Measurements from ENCODE around the gene GZMM.
A peak's percentile ranks its signal among the peaks of the same experiment; 100 is the strongest.
"Not testable (repeated sequence)": the region's sequence is repeated elsewhere in the genome, so short reads cannot be mapped to it uniquely, and the experiment has no call there.

Gene GZMM

DNA sequence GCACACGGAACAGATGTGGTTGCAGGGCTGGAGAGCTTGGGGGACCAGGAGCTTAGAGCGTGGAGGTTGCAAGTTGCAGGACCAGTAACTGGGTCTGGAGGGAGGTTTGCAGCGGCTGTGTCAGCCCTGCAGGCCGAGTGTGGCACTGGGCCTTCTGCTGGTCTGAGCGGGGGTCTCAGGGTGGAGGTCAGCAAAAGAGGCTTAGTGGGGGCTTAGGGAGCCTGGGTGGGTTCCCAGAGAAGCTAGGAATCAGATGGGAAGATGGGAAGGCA lies 40.1 kb downstream of the GZMM start:
- no peak for DNase-seq

DNA sequence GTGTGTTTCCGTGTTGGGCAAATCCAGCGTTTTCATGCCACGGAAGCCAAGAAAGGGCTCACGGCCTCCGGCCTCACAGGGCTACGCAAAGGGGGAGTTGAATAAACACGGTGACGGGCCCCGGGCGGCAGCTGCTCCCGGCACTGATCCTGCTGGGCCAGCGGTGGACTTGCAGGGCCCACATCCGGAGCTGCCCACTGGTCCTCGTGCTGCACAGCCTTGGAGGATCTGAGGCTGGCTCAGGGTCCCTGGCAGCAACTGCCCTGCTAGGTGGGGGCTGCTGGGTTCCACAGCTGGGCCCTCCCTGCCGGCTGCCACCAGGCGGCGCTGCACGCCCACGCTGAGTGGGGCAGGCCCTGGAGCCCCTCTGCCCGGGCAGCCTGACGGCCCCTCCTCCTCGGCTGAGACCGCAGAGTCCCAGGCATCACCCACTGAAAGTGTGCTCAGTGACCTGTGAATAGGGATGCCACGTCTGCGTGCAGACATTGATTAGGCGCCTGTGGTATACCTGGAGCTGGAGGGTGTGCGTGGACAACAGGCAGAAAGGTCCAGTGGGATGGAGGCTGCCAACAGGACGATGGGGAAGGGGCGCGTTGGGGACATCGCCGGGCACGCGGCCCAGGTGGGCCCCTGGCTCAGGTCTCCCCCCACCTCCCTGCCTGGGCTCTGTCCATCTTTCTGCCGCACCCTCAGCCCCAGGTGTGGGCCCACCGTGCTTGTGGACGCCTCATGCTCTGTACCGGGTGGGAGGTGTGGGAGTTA lies 40.6 kb downstream of the GZMM start:
- DNase-seq = no peak

DNA sequence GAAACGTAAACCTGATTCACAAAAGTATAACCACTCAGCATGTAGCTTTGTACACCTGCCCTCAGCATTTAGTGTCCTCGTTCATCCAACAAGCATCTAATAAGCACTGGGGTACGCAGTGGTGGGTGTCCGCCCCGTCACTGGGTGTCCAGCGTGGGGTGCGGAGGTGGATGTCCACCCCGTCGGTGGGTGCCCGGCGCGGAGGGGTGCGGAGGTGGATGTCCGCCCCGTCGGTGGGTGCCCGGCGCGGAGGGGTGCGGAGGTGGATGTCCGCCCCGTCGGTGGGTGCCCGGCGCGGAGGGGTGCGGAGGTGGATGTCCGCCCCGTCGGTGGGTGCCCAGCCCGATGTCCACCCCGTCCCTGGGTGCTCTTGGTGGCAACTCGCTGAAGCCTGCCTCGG lies 41.3 kb downstream of the GZMM start:
- DNase-seq = not testable (repeated sequence)

DNA sequence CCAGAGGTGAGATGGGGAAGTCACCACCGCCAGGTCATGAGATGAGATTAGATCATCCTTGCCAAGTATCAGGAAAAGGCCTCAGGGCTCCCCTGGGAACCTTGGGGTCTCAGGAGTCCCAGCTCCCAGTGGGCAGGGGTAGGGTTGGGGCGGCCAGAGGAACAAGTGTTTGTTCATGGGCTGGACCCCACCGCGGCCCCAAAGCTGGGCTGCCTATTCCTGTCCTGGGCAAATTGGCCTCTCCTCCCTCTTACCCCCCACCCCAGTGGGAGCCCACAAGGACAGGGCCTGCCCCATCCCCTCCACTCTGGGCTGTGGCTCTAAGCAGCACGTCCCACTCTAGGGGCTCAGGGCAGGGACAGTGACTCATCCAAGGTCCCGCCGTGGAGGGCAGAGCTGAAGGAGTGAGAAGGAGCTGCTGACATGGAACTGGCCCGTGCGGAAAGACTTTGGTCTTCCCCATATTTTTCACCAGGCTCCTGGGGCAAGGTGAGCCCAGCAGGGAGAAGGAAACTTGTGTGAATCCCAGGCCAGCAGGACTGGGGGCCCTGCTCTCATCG lies 41.8 kb downstream of the GZMM start:
- DNase-seq = no peak

DNA sequence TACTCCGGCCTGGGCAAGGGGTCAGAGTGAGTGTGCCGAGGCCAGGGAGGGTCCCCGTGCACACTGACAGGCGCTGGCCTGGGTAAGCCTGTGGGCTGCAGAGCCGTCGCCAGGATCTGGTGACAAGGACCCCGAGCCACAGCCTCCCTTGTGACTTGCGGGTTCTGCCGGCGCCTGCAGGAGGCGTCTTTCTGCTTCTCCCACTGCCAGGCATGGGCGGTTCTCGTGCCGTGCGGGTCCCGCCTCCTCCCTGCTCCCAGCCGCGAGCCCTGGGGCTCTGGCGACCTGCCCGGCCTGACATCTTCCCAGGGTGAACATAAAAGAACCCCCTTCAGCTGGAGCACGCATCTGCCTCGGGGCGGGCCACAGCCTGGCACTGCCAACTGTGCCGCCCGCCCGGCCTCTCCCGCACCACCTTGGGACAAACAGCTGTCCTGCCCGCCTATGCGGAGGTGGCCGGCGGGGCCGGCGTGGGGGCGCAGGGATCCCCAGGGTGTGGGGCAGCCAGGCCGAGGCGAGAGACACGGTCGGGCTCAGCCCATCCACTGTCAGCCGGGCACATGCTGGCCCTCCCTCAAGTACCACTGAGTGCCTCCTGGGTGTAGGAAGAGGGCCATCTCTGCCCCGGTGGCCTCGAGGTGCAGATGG lies 44.4 kb downstream of the GZMM start:
- peak; percentile 69 for DNase-seq

DNA sequence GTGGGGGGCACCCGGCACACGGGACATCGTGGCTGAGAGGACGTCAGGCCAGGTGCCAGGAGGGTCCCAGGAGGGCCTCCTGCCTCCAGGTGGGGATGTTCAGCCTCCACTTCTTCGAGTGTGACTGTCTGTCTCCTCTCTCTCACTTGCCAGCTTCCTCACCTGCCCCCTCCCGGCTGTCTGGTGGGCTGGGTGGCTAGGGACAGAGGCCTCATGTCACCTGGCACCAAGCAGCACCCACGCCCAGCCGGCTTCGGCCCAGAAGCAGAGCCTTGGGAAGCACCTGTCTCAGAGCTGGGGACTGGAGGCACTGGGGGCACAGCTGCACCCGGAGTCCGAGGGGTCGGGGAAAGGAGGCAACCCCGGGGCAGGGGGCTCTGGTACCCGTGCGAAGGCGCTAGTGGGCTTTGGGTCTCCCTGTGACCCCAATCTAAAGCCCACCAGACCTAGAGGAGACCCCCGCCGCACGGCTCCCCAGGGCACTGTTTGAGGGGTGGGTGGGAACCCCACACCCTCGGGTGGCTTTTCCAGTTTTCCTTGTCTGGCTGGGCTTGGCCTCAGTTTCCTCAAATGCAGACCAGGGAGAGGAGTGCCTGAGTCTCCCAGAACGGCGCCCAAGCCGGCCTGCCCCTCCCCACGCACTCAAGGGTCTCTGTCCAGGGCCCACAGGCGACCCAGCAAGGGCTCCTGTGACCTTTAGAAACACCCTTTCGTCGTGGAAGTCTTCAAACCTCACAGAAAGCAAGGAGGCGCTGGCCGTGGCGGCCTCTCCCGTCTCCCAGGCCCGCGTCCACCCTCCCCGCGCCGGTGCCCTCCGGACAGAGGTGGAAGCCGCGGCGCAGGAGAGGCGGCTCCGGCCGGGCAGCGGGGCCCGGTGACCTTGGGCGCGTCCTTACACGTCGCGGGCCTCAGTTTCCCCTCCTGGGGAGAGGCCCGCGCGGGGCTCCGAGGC lies 45.2 kb downstream of the GZMM start:
- DNase-seq = no peak

DNA sequence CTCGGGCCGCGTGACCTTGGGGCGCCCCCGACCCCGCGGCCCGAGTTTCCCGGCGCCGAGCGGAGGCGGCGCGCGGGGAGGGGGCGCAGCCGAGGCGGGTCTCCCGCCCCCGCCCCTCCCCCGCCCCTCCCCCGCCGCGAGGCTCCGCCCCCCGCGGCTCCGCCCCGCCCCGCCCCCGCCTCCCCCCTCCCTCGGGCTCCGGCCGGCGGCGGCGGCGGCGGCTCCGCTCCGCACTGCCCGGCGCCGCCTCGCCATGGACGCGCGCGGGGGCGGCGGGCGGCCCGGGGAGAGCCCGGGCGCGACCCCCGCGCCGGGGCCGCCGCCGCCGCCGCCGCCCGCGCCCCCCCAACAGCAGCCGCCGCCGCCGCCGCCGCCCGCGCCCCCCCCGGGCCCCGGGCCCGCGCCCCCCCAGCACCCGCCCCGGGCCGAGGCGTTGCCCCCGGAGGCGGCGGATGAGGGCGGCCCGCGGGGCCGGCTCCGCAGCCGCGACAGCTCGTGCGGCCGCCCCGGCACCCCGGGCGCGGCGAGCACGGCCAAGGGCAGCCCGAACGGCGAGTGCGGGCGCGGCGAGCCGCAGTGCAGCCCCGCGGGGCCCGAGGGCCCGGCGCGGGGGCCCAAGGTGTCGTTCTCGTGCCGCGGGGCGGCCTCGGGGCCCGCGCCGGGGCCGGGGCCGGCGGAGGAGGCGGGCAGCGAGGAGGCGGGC lies 46.0 kb downstream of the GZMM start, which contains the start of gene HCN2:
HCN2 (plus strand) TSS at position 189 of the 703 bp plus-strand sequence; CDS start at position 254, 65 bp downstream.
- no peak for DNase-seq

DNA sequence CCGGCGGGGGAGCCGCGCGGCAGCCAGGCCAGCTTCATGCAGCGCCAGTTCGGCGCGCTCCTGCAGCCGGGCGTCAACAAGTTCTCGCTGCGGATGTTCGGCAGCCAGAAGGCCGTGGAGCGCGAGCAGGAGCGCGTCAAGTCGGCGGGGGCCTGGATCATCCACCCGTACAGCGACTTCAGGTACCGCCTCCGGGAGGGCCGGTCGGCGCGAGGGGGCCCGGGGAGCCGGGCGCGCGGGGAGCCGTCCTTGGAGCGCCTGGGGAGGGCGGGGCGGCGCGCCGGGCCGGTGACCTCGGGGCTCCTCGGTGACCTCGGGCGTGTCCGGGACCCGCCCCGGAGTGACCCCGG lies 46.5 kb downstream of the GZMM start:
- DNase-seq = no peak

DNA sequence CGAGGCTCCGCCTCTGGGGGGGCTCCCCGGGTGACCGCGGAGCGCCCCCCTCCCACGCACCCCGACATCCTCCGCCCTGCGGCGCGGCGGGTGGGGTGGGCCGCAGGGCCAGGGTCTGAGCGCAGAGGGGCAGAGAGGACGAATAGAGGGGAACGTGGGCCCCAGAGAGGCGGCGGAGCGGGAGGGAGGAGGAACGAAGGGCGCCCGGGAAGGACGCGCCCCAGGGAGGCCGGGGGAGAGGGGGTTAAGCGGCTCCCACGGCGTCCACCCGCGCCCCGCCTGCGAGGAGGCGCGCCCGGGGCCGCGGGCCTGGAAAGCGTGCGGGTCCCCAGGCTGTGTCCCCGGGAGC lies 46.9 kb downstream of the GZMM start:
- no peak for DNase-seq

DNA sequence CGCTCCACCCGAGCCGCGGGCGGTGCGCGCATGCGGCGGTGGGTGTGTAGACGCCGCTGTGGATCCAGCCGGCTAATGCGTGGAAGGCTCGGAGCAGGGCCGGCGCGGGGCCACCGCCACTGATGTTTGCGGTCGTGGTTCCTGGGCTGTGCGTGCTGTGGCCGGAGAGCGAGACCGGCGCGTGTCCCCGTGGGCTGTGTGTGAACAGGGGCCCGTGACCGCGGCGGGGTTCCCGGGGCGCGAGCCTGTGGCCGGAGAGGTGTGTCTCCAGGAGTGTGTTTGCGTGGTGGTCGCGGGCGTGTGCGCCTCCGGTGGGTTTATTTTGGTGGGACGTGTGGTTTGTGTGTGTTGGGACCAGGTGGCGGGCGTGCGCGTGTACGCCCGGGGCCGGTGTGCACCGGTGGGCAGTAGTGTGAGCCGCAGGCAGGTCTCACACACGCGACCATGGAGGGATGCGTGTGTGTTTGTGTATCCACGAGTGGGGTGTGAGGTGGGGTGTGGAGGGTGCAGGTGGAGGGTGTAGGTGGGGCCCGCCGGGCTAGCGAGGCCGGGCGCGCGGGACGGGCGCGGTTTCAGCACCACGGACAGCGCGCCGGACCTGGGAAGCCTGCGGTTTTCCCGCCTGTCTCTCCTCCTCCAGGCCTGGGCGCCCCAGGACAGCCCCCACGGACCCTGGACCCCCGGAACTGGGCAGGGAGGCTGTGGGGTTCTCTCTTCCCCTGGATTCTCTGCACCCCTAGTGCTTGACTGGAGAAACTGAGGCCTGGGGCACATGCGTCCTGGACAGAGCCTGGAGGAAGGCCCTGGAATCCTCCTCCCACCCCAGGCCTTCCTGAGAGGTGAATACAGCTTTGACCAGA lies 47.5 kb downstream of the GZMM start:
- DNase-seq = no peak

DNA sequence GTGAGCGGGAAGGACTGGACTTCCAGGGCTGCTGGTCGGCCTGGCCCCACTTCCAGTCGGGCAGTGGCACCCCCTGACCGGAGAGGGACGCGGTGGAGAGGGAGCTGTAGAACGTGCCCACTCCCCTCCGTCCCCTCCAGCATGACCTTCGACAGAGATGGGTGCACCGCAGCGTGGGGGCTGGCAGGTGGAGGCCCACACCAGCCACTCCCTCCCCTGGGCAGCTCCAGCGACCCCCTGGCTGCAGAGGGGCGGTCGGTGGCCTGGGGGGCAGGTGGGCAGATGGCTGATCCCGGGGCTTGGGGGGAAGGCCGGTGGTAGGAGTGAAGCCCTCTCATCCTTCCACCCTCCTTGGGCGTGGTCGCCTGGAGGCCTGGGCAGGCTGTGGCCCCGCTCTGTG lies 48.2 kb downstream of the GZMM start:
- DNase-seq = no peak

DNA sequence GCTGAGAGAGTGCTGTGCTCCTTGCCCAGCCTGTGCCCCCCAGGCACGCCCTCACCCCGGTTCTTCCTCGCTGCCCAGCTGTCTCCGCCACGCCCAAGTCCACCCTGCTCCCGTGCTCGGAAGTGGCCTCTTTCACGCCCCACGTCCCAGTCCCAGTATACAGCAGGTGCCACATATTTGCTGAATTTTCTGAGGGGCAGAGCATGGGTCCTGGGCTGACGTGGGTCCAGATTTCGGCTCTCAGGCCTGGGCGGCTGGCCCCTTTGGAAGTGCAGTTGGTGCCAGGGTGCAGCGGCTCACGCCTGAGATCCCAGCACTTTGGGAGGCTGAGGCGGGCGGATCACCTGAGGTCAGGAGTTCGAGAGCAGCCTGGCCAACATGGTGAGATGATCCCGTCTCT lies 49.2 kb downstream of the GZMM start:
- DNase-seq = no peak

DNA sequence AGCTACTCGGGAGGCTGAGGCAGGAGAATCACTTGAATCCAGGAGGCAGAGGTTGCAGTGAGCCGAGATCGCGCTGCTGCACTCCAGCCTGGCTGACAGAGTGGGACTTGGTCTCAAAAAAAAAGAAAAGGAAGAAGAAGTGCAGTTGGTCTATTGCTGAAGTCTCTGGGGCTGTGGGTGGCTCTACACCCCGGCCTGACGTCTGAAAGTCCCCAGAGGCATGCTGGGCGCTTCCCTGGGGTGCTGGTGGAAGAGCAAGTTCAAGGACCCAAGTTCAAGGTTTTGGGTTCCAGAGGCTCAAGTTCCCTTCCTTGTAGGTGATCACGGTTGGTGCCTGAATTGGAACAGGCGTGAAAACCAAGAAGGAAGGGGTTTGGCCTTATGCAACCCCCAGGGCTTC lies 49.7 kb downstream of the GZMM start:
- DNase-seq = no peak

DNA sequence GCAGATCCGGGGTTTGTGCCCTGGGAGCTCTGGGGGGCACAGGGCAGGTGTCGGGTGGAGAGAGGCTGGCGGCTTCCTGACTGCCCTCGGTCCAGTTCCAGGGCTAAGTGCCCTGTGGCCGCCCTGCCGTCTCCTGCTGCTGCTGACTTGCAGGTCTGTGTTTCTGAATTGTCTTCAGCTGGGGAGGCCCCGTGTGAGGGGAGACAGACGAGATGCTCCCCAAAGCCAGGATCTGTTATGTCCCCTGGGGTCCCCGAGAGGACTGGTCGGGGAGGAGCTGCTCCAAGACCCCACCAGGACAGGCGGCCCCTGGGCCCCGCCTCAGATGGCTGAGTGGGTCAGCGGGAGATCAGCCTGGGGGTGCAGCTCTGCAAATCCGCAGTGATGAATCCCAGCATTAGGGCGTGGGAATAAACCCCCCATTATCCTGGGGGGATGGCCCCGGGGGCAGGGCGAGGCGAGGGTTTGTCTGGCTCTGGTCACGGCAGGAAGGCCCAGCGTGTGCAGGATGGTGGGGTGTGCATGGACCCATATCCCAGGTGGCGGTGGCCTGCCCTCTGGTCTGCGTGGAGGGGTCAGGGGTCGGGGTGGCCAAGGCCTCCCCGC lies 50.5 kb downstream of the GZMM start:
- no peak for DNase-seq

DNA sequence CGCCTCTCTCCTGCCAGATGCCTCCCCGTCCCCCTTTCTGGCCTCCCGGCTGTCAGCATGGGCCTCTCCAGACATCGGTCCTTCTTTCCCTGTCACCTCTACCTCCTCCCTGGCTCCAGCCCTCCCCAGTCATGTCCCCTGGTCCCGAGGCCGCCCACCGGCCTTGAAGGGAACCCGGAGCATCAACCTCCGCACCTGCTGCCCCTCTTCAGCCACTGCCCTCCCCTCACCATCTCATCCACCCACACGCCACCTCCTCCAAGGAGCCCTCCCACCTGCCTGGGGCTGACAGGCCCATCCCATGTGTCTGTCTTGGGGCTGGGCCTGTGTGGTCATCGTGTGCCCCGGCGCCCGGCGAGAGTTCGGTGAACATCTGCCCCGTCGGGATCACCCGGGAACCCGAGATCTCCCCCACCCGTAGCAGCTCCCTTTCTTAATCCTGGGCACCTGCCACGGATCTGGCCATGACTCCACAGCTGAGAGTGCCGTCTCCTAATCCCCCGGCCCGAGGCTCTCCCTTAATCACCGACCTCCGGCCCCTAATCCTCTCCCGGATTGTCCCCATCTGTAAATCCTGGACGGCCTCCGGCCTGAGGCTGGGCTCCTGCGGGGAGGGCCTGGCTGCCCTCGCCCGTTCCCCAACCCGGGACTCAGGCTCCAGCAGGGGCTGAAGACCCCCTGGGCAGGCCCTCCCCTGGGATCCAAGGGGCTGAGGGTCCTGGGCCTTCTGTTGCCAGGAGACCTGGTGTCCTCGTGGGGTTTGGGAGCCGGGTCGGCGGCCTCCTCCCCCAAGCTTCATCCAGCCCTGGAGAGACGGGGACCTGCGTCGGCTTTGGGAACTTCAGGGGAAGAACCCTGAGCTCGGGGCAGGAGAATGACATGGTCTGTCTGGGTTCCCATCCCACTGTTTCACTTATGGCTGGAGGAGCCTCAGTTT lies 51.7 kb downstream of the GZMM start:
- DNase-seq = no peak

DNA sequence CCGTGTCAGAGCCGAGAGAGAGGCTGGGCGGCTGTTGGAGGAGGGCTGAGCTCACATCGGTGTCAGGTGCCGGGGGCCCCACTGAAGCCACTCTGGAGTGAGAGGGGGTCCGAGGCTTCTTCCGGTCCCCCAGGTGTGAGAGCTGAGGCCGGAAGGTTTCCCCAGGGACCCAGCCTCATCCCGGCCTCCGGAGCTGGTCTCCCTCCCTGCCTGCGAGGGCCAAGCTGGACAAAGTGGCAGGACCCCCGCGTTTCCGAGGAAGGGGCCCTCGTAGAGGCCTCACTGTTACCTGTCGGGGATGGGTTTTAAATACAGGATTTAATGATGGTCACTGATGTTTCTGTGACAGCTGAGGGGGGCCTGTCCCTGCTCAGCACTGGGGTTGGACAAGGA lies 52.4 kb downstream of the GZMM start:
- no peak for DNase-seq

DNA sequence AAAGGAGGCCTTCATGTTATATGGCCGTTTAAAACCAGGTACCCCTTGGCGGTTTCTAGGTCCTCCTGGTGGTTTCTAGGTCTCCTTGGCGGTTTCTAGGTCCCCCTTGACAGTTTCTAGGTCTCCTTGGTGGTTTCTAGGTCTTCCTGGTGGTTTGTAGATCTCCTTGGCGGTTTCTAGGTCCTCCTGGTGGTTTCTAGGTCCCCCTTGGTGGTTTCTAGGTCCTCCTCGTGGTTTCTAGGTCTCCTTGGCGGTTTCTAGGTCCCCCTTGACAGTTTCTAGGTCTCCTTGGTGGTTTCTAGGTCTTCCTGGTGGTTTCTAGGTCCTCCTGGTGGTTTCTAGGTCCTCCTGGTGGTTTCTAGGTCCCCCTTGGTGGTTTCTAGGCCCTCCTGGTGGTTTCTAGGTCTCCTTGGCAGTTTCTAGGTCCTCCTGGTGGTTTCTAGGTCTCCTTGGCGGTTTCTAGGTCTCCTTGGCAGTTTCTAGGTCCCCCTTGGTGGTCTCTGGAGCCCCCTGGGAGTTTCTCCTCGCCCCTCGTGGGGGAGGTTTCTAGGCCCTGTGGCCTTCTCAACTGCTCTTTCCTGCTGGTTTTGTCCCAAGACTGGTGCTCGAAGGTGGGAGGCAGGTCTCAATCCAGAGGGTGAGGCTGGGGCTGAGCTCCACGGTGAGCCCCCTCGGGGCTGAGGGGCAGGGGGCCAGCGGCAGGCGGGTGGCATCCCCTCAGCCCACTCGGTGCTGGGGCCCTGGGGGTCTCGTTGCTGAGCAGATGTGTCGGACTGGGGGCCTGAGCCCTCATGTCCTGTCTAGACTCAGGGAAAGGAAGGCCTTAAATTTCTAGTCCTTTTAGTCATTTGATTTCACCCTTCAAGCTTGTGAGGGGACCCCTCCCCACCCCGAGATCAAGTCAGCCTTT lies 53.8 kb downstream of the GZMM start:
- DNase-seq = no peak
